SJCRH30 (cell line): ENCODE results near the gene MSANTD3. TPM values are rescaled to one million over a fixed set of nuclear protein-coding genes. Genes with fewer than 3 reads are reported as not detected.
"Not testable (repeated sequence)": the region's sequence is repeated elsewhere in the genome, so short reads cannot be mapped to it uniquely, and the experiment has no call there.

Source experiments
- DNase-seq, 2 experiments: peaks; one replicate each; pipeline ENCODE4 v3.0.0-alpha.2; 2015 to 2020
- H3K27ac ChIP-seq: fragments of 250-450 bp; sonication (Bioruptor Pico); 2 replicates; pipeline ENCODE4 v1.5.1; 2020; ENCODE audit warnings: mild to moderate bottlenecking, moderate library complexity
- H3K27me3 ChIP-seq: fragments of 250-450 bp; sonication (Bioruptor Pico); 2 replicates; pipeline ENCODE4 v1.5.1; 2020; ENCODE audit warnings: mild to moderate bottlenecking, moderate library complexity
- H3K36me3 ChIP-seq: fragments of 250-450 bp; sonication (Bioruptor Pico); 2 replicates; pipeline ENCODE4 v1.5.1; 2020; ENCODE audit warnings: mild to moderate bottlenecking, moderate library complexity
- H3K4me1 ChIP-seq: fragments of 250-450 bp; sonication (Bioruptor Pico); 2 replicates; pipeline ENCODE4 v1.5.1; 2020; ENCODE audit warnings: mild to moderate bottlenecking, moderate library complexity
- H3K4me3 ChIP-seq: fragments of 250-450 bp; sonication (Bioruptor Pico); 2 replicates; pipeline ENCODE4 v1.5.1; 2020; ENCODE audit warnings: mild to moderate bottlenecking, moderate library complexity
- H3K9me3 ChIP-seq: fragments of 250-450 bp; sonication (Bioruptor Pico); replicated peaks from 2 replicates; pipeline ENCODE4 v1.5.1; 2020; ENCODE audit warnings: mild to moderate bottlenecking, moderate library complexity
- total RNA-seq: library from RNA; depleted of rRNA; stranded (reverse); fragments of >200 nt; shearing (Covaris generic); gene quantifications from 2 replicates; pipeline ENCODE4 v1.2.3, GENCODE V29; 2014; rRNA removed

The MSANTD3 gene
- 57.0 and 63.9 TPM in 2 replicates for total RNA-seq

GRCh38 chr9:100426530-100427365 lies at the start of gene MSANTD3:
Gene MSANTD3 (plus strand): TSS chr9:100427143. CDS start chr9:100441939, 14,796 bp downstream.
- H3K4me1 ChIP-seq: peaks cover 19% of the 10 kb centered on the region
- H3K4me3 ChIP-seq: peak within 1 kb of the TSS; percentile 91
- H3K27ac ChIP-seq: peak within 1 kb of the TSS; percentile 95
- H3K9me3 ChIP-seq: no peaks in the 10 kb centered on the region
- H3K36me3 ChIP-seq: no peaks in the 10 kb centered on the region; the same call in 1 of the 2 replicates
- peak; percentile 71 to 79 for DNase-seq
- H3K27me3 ChIP-seq: no peaks in the 10 kb centered on the region

DNA sequence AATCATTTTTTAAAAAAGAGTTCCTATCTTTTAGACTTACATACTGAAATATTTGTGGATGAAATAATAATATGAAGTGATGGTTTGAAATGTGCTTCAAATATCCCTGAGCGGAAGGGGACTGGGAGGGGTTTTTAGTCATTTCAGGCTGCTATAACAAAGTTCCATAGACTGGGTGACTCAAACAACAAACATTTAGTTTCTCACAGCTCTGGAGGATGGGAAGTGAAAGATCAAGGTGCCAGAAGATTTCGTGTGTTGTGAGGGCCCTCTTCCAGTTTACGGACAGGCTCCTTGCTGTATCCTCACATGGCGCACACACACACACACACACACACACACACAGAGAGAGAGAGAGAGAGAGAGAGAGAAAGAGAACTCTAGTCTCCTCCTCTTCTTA lies 47.1 kb upstream of the MSANTD3 start:
- DNase-seq: no peak
- Histone ChIP-seq H3K27ac (no peak overlapping the region), H3K36me3 (no peaks in the 10 kb centered on the region), H3K9me3 (no peaks in the 10 kb centered on the region), H3K4me1 (no peaks in the 10 kb centered on the region), H3K4me3 (no peak overlapping the region), H3K27me3 (no peaks in the 10 kb centered on the region)

DNA sequence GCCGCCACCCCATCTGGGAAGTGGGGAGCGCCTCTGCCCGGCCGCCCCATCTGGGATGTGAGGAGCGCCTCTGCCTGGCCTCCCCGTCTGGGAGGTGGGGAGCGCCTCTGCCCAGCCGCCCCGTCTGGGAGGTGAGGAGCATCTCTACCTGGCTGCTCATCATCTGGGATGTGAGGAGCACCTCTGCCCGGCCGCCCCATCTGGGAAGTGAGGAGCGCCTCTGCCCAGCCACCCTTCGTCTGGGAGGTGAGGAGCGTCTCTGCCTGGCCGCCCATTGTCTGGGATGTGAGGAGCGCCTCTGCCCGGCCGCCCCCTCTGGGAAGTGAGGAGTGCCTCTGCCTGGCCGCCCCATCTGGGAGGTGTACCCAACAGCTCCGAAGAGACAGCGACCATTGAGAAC lies 34.0 kb upstream of the MSANTD3 start:
- not testable (repeated sequence) for H3K4me3 ChIP-seq, H3K9me3 ChIP-seq, H3K27me3 ChIP-seq, DNase-seq, H3K36me3 ChIP-seq, H3K27ac ChIP-seq, H3K4me1 ChIP-seq

DNA sequence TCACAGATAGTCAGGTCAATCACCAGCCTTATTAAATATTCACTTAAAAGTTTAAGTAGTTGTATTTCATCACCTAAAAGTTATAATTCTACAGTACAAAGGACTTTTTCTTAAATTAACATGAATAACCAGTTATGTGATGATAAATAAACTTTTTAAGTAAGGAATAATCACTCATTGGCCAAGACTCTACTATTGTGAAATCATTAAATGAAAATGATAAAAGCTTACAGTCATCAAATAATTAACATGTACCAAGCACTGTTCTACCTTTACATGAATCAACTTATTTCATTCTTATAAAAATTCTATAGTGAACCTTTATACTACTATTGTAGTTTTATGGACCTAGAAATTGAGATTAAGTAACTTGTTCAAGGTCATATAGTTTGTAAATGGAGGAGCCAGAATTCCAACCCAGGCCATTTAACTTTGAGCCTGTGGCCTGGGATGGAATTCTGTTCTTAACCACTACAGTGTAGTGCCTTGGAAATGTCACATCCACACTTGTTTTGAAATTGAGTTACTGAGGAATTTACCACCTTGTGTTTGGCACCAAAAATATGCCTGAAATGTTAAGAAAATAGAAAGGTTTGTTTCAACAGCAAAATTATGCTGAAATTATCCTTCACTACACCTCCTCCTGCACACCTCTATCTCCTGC lies 32.8 kb upstream of the MSANTD3 start:
- Histone ChIP-seq H3K36me3 (no peaks in the 10 kb centered on the region), H3K27ac (no peak overlapping the region), H3K4me3 (no peak overlapping the region), H3K4me1 (no peaks in the 10 kb centered on the region), H3K27me3 (no peaks in the 10 kb centered on the region), H3K9me3 (no peaks in the 10 kb centered on the region)
- DNase-seq: no peak

GRCh38 chr9:100394816-100395215 lies 32.1 kb upstream of the MSANTD3 start:
- Histone ChIP-seq H3K36me3 (no peaks in the 10 kb centered on the region), H3K9me3 (no peaks in the 10 kb centered on the region), H3K4me3 (no peak overlapping the region), H3K27me3 (no peaks in the 10 kb centered on the region), H3K27ac (no peak overlapping the region), H3K4me1 (no peaks in the 10 kb centered on the region)
- no peak for DNase-seq

- Histone ChIP-seq H3K4me1 (no peaks in the 10 kb centered on the region), H3K27ac (no peak overlapping the region), H3K4me3 (no peak overlapping the region), H3K27me3 (no peaks in the 10 kb centered on the region), H3K36me3 (no peaks in the 10 kb centered on the region), H3K9me3 (no peaks in the 10 kb centered on the region)
- no peak for DNase-seq
Measured at GRCh38 chr9:100396769-100397168, 30.2 kb upstream of the MSANTD3 start.

GRCh38 chr9:100397529-100398266 lies 29.2 kb upstream of the MSANTD3 start:
- no peaks in the 10 kb centered on the region for H3K27me3 ChIP-seq
- H3K27ac ChIP-seq: no peak overlapping the region
- H3K36me3 ChIP-seq: no peaks in the 10 kb centered on the region
- no peak overlapping the region for H3K4me3 ChIP-seq
- DNase-seq: no peak
- H3K4me1 ChIP-seq: no peaks in the 10 kb centered on the region
- no peaks in the 10 kb centered on the region for H3K9me3 ChIP-seq

DNA sequence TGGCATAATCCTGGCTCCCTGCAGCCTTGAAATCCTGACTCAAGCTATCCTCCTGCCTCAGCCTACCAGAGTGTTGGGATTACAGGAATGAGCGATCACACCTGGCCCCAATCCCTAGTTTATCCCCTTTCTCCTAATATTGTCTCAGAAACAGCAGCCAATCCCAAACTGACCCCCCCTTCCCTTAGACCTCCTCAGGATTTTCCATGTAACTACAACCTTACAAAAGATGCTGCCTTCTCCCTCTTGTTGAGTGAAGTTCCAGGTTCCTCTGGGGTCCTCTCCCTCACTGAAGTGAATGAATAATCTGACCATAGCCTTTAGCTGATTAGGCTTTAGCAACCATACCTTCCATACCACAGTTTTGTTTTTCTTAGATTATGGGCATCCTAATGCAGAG lies 25.9 kb upstream of the MSANTD3 start:
- Histone ChIP-seq H3K27me3 (no peaks in the 10 kb centered on the region), H3K27ac (no peak overlapping the region), H3K4me1 (no peaks in the 10 kb centered on the region), H3K4me3 (no peak overlapping the region), H3K36me3 (no peaks in the 10 kb centered on the region), H3K9me3 (no peaks in the 10 kb centered on the region)
- no peak for DNase-seq

- no peaks in the 10 kb centered on the region for H3K36me3 ChIP-seq
- H3K4me3 ChIP-seq: no peak overlapping the region
- peaks cover 4% of the 10 kb centered on the region; the same call in 1 of the 2 replicates for H3K4me1 ChIP-seq
- H3K27ac ChIP-seq: no peak overlapping the region
- no peaks in the 10 kb centered on the region for H3K9me3 ChIP-seq
- no peak for DNase-seq
- no peaks in the 10 kb centered on the region for H3K27me3 ChIP-seq
Measured at GRCh38 chr9:100406962-100407361, 20.0 kb upstream of the MSANTD3 start.

GRCh38 chr9:100408546-100409175 lies 18.3 kb upstream of the MSANTD3 start:
- H3K4me3 ChIP-seq: no peak overlapping the region
- peak; percentile 21 to 44 for DNase-seq
- no peaks in the 10 kb centered on the region for H3K36me3 ChIP-seq
- no peak overlapping the region for H3K27ac ChIP-seq
- no peaks in the 10 kb centered on the region for H3K27me3 ChIP-seq
- peaks cover 8% of the 10 kb centered on the region; the same call in 1 of the 2 replicates for H3K4me1 ChIP-seq
- no peaks in the 10 kb centered on the region for H3K9me3 ChIP-seq

- Histone ChIP-seq H3K36me3 (no peaks in the 10 kb centered on the region), H3K9me3 (no peaks in the 10 kb centered on the region), H3K4me3 (no peak overlapping the region), H3K4me1 (peaks cover 8% of the 10 kb centered on the region; the same call in 1 of the 2 replicates), H3K27me3 (no peaks in the 10 kb centered on the region), H3K27ac (no peak overlapping the region)
- no peak for DNase-seq
Measured at GRCh38 chr9:100409176-100409556, 17.8 kb upstream of the MSANTD3 start.

DNA sequence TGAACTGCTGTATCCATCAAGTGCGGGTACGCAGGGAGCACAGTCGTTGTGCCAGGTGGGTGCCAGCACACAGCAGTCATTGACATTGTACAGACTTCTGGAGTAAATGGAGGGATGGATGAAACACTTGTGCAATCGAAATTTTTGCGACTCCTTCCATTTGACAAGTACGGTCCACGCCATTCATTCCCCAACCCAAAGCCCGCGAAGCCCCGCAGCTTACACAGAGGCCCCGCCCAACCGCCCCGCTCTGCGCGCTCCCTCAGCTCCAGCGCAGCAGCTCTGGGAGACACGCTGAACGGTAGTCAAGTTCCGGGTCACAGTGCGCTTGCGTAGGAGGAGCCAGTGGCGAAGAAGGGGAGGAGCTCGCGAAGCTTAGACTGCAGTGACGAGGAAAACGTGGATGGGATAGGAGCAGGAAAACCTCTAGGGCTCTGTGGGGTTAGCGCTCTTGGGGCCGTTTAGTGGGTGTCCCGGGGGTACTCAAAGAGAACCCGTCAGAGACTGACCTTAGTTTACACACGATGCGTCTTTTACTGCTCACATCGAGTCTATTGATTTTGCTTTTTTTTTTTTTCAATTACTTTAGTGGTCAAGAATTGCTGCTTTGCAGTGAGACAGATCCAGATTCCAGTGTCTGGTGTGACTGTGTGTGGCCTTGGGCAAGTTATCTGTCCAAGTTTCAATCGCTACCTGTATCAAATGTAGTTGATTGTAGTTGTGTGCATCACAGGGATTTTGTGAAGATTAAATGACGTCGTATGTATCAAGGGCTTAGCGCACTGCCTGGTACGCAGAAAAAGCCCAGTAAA lies 15.3 kb upstream of the MSANTD3 start:
- H3K27me3 ChIP-seq: no peaks in the 10 kb centered on the region
- H3K4me1 ChIP-seq: peaks cover 8% of the 10 kb centered on the region; the same call in 1 of the 2 replicates
- H3K4me3 ChIP-seq: peak overlapping the region; percentile 55
- no peak overlapping the region for H3K27ac ChIP-seq
- H3K36me3 ChIP-seq: no peaks in the 10 kb centered on the region
- H3K9me3 ChIP-seq: 0 out of 2 replicates have a peak, but pooled peaks cover 2% of the 10 kb centered on the region
- peak; percentile 84 to 88 for DNase-seq

GRCh38 chr9:100413839-100414420 lies 13.0 kb upstream of the MSANTD3 start:
- peaks cover 14% of the 10 kb centered on the region for H3K4me1 ChIP-seq
- H3K36me3 ChIP-seq: no peaks in the 10 kb centered on the region
- 0 out of 2 replicates have a peak, but pooled peaks cover 2% of the 10 kb centered on the region for H3K9me3 ChIP-seq
- no peak overlapping the region for H3K4me3 ChIP-seq
- no peak overlapping the region for H3K27ac ChIP-seq
- DNase-seq: no peak
- H3K27me3 ChIP-seq: no peaks in the 10 kb centered on the region
